Ovary (tissue), 9 donors: Measurements from ENCODE around the gene C1orf21. TPM values are rescaled to one million over a fixed set of nuclear protein-coding genes. Genes with fewer than 3 reads are reported as not detected.

ENCODE experiments used
- DNase-seq, 5 donors: peaks; one replicate each; pipeline ENCODE4 v3.0.0-alpha.2; 2019 to 2020
- H3K27ac ChIP-seq, 2 donors: fragments of 200-600 bp; one replicate each; pipeline versions ENCODE4 v1.5.1 to v1.8.0; 2019 to 2022
- H3K27me3 ChIP-seq: fragments of 200-600 bp; one replicate; pipeline ENCODE4 v1.8.0; 2022
- H3K36me3 ChIP-seq: fragments of 200-600 bp; sonication (generic); one replicate; pipeline ENCODE4 v1.5.1; 2019
- H3K4me1 ChIP-seq: one replicate; pipeline ENCODE4 v1.8.1; 2013; ENCODE audit warnings: mild to moderate bottlenecking, moderate library complexity; ENCODE audit not compliant: insufficient read depth
- H3K4me3 ChIP-seq: fragments of 200-600 bp; sonication (generic); one replicate; pipeline ENCODE4 v1.5.1; 2017
- H3K9me3 ChIP-seq, 2 donors: fragments of 200-600 bp in 1 of 2; sonication (generic) in 1 of 2; one replicate each; pipeline versions ENCODE4 v1.5.1 to v1.8.1; 2013 to 2019; ENCODE audit warnings: mild to moderate bottlenecking in 1 of 2, moderate library complexity in 1 of 2
- CTCF ChIP-seq, 3 donors: fragments of 450-650 bp in 2 of 3; fragments of 200-600 bp in 1 of 3; IDR thresholded peaks; one replicate each; pipeline versions ENCODE4 v1.5.1 to v1.8.0; 2016 to 2022; ENCODE audit warnings: antibody characterized with exemption in 3 of 3, mild to moderate bottlenecking in 1 of 3
- EP300 ChIP-seq: sonication (generic); formaldehyde crosslinking; IDR thresholded peaks from one replicate; pipeline ENCODE4 v1.6.1; 2017; ENCODE audit warnings: antibody characterized with exemption
- POLR2A ChIP-seq: fragments of 450-650 bp; IDR thresholded peaks from one replicate; pipeline ENCODE4 v1.6.1; 2017; ENCODE audit warnings: antibody characterized with exemption, mild to moderate bottlenecking, moderate library complexity
- WGBS, 3 donors: extraction: QIAGEN DNeasy Blood & Tissue Kit in 1 of 3; methylation state at CpG; one replicate each; pipeline versions ENCODE4 v1.1.5 to v1.1.7; 2013 to 2017; 5-methylcytosine and 5-hydroxymethylcytosine counted together
- intact Hi-C, 4 donors: fragments of 100-400 bp; cut with DNase I; formaldehyde crosslinking; loops; one replicate each; pipeline versions ENCODE4 v1.11.0 to v1.15.1; 2022 to 2023
- polyA plus RNA-seq, 2 donors: library from polyadenylated mRNA; stranded (reverse); fragments of 200-250 nt in 1 of 2; fragments of 350-450 nt in 1 of 2; fragmentation: Illumina TruSeq in 1 of 2; extraction: RNeasy Lipid Tissue Mini Kit (QIAGEN cat#74804) in 1 of 2; gene quantifications; one replicate each; pipeline ENCODE4 v1.2.3, GENCODE V29; 2013 to 2014
- total RNA-seq, 7 donors: library from RNA; depleted of rRNA in 2 of 7; stranded (reverse); fragments of >200 nt in 2 of 7; fragmentation: NEBNext Ultra II Directional in 3 of 7; extraction: Animal tissue kit (Norgen Biotek cat#: 25700) in 3 of 7; gene quantifications; one replicate each; pipeline versions ENCODE4 v1.1.0 to v1.2.4, GENCODE V29; 2016 to 2023
- donor health status: DM: no; HTN: no; CAD: no; lungs with moderate emphysema.
- donor health status: DM: no; HTN: no; CAD: no.
- donor health status: Bipolar disorder and iron deficiency.
- donor health status: DM: yes; HTN: yes; CAD: no.
- donor health status: DM: no; HTN: no; CAD: no.
- donor health status: DM: yes; HTN: yes; CAD: no.

Gene C1orf21
- total and polyA plus RNA-seq, 9 donors, result 22.9 to 108 (median 59.4) TPM

DNA sequence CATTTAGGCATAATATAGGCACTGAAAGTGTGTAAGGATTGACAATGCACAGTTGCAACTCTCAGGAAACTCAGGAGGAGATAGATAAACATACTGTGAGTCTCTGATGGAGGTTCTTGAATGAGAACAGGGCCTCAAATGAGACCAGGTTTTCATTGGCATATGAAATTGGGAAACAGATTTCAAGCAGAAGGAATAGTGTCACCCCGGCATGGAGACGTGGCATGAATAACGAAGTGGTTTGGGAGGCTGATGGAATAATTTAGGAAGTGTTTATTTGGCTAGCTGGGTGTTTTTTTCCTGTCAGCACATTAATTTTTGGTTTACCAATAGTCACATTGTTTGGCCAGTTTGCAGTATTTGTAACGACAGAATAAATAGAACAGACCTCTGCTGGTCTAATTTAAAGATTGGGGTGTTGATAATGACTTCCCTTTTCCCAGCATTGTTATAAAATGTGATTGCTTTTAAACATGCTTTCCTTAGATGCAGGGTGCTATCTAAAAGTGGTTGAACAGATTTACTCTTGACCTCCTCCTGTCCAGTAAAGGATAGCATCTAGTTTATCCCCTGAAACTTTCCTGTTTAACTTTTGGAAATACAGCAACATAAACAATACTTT, 132.0 kb downstream of the C1orf21 start:
- 76 to 84% (median 79%) methylated on average over 4 of the region's 4 CpGs for WGBS, 3 donors
- intact Hi-C loops, result no loop called here
- H3K4me1 ChIP-seq, result no peaks in the 10 kb centered on the region
- no peaks in the 10 kb centered on the region for H3K9me3 ChIP-seq
- H3K36me3 ChIP-seq, result no peaks in the 10 kb centered on the region
- DNase-seq, result no peak
- no peaks in the 10 kb centered on the region for H3K27me3 ChIP-seq
- no peak overlapping the region for H3K27ac ChIP-seq
- H3K4me3 ChIP-seq, result no peak overlapping the region
- no peak for TF ChIP-seq EP300
- no peak for TF ChIP-seq POLR2A
- no peak for TF ChIP-seq CTCF (IDR thresholded peaks at IDR 0.05)

DNA sequence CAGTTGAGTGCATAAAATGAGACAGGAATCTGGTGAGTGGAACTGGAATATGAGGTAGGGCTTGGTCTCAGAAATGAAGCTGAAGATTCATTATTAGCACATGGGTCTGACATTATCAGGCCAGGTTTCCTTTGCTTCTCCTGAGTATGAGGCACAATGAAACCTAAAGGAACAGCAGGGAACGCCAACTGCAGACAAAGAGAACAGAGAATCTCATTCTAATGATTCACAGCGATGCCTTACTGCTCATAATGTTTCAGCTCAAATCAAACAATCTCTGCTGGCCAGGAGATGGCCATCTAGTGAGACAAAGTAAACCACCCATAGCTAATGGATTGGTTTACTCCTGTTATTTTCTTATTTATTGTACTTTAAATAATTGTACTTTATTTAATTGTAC, 133.5 kb downstream of the C1orf21 start:
- no peaks in the 10 kb centered on the region for H3K36me3 ChIP-seq
- DNase-seq, result no peak

GRCh38 chr1:184524248-184524647, 137.4 kb downstream of the C1orf21 start:
- Histone ChIP-seq H3K4me3 (no peak overlapping the region), H3K4me1 (peaks cover 1% of the 10 kb centered on the region), H3K9me3 (no peaks in the 10 kb centered on the region), H3K27me3 (no peaks in the 10 kb centered on the region), H3K36me3 (no peaks in the 10 kb centered on the region), H3K27ac (no peak overlapping the region)
- DNase-seq, result no peak
- TF ChIP-seq CTCF (IDR thresholded peaks at IDR 0.05) (no peak), EP300 (no peak), POLR2A (no peak)
- intact Hi-C loops, result no loop called here
- 92 to 96% (median 95%) methylated on average over 1 of the region's 1 CpG for WGBS, 3 donors

More for the DNA sequence above, 133.5 kb downstream of the C1orf21 start:
- peaks cover 1% of the 10 kb centered on the region for H3K4me1 ChIP-seq
- intact Hi-C loops, result no loop called here
- 87 to 95% (median 93%) methylated on average over 2 of the region's 2 CpGs for WGBS, 3 donors
- H3K27ac ChIP-seq, result no peak overlapping the region
- no peaks in the 10 kb centered on the region for H3K27me3 ChIP-seq
- no peaks in the 10 kb centered on the region for H3K9me3 ChIP-seq
- H3K4me3 ChIP-seq, result no peak overlapping the region
- TF ChIP-seq POLR2A (no peak), EP300 (no peak), CTCF (IDR thresholded peaks at IDR 0.05) (no peak)

- Histone ChIP-seq H3K27me3 (no peaks in the 10 kb centered on the region), H3K4me1 (peaks cover 1% of the 10 kb centered on the region), H3K27ac (no peak overlapping the region), H3K36me3 (no peaks in the 10 kb centered on the region), H3K9me3 (no peaks in the 10 kb centered on the region), H3K4me3 (no peak overlapping the region)
- no peak for TF ChIP-seq CTCF (IDR thresholded peaks at IDR 0.05)
- TF ChIP-seq POLR2A, result no peak
- intact Hi-C loops, result no loop called here
- 96 to 98% (median 97%) methylated on average over 4 of the region's 4 CpGs for WGBS, 3 donors
- no peak for DNase-seq
Measured at GRCh38 chr1:184527402-184527801, 140.6 kb downstream of the C1orf21 start.
